Suprapubic skin (tissue), 3 donors: Measurements from ENCODE around the gene FEZF2.

Source experiments
- EP300 ChIP-seq: sonication (generic); formaldehyde crosslinking; IDR thresholded peaks from one replicate; pipeline ENCODE4 v1.6.1; 2017; ENCODE audit warnings: antibody characterized with exemption
- TF ChIP-seq, protein P1 (sequence below), 2 donors: fragments of 200-600 bp in 1 of 2; fragments of 450-650 bp in 1 of 2; sonication (generic) in 1 of 2; IDR thresholded peaks; one replicate each; pipeline ENCODE4 v1.5.1; 2016 to 2019; ENCODE audit warnings: antibody characterized with exemption in 2 of 2, mild to moderate bottlenecking in 1 of 2, moderate library complexity in 1 of 2

DNA sequence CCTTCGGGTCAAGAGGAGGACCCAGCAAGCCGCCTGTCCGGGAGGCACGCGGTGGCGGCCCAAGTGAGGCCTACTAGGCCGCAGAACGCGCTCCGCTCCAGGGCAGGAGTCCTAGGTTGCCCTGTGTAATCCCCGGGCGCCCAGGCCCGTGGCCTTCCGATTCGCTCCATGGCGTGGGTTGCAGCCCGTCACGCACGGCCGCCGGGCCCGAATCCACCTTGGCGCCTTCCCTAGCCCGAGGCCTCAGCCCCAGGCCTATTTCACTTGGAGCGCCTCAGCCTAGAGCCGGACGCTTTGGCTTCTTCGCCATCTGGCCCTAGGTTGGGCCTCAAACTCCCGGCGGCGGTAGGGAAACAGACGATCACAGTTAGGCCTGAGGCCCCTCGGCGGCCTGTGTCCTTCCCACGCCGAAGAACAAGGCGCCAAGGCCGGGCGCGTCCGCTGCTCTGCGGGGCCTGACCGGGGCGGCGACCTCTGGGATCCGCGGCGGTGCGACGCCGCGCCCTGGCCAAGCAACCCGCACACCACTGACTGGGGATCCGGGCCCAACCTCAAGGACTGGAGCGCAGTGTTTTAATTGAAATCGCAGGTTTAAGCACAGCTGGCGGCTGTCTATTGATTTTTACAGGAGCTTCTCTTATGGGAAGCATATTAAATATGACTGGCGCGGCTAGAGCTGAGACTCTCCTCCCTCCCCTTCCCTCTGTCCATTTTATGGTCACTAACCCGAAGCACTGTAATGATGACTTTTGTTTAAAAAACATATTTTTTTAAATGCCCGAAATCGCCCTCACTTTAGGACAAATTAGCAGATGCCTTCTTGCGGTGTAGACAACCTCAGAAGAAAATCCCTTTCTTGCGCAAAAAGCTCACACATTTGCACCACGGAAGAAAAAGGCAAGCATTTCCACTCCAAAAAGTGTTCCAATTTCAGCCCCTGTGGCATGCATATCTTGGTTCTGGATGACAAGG, 3.8 kb upstream of the FEZF2 start:
- TF ChIP-seq EP300 = no peak
- TF ChIP-seq, protein P1, sequence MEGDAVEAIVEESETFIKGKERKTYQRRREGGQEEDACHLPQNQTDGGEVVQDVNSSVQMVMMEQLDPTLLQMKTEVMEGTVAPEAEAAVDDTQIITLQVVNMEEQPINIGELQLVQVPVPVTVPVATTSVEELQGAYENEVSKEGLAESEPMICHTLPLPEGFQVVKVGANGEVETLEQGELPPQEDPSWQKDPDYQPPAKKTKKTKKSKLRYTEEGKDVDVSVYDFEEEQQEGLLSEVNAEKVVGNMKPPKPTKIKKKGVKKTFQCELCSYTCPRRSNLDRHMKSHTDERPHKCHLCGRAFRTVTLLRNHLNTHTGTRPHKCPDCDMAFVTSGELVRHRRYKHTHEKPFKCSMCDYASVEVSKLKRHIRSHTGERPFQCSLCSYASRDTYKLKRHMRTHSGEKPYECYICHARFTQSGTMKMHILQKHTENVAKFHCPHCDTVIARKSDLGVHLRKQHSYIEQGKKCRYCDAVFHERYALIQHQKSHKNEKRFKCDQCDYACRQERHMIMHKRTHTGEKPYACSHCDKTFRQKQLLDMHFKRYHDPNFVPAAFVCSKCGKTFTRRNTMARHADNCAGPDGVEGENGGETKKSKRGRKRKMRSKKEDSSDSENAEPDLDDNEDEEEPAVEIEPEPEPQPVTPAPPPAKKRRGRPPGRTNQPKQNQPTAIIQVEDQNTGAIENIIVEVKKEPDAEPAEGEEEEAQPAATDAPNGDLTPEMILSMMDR (IDR thresholded peaks at IDR 0.05) = no peak
